MCF 10A (cell line): ENCODE measurements around the gene DUSP7. TPM values are rescaled to one million over a fixed set of nuclear protein-coding genes. Genes with fewer than 3 reads are reported as not detected.

ENCODE experiments used
- BruUV-seq: library from RNA; stranded (reverse); fragments of 400-500 nt; replicated peaks from 2 replicates; lab custom pipeline; 2021; lab: Mats Ljungman, UMichigan
- CTCF ChIA-PET: fragments of 300-600 bp; sonication (Branson Sonifier 250); formaldehyde crosslinking; extraction: SDS; loops from one replicate; lab custom pipeline; 2021; ENCODE audit warnings: antibody characterized with exemption, inconsistent platforms; lab: Yijun Ruan, JAX
- POLR2A ChIA-PET: fragments of 300-600, 350-650 bp; sonication (Branson Sonifier 250); formaldehyde crosslinking; extraction: SDS; loops from one replicate; lab custom pipeline; 2020; ENCODE audit warnings: antibody characterized with exemption, inconsistent platforms; lab: Yijun Ruan, JAX
- DNase-seq: peaks from one replicate; pipeline ENCODE4 v3.0.0-alpha.2; 2018; ENCODE audit not compliant: unreplicated experiment
- H3K27ac Mint-ChIP-seq: one replicate; pipeline ENCODE4 v1.8.0; 2022; ENCODE audit warnings: mild to moderate bottlenecking, low read depth, mixed read lengths; ENCODE audit not compliant: unreplicated experiment
- H3K27me3 Mint-ChIP-seq: one replicate; pipeline ENCODE4 v1.8.0; 2022; ENCODE audit warnings: mixed read lengths; ENCODE audit not compliant: insufficient read depth, unreplicated experiment
- H3K36me3 Mint-ChIP-seq: one replicate; pipeline ENCODE4 v1.8.0; 2022; ENCODE audit warnings: mild to moderate bottlenecking, moderate library complexity, mixed read lengths; ENCODE audit not compliant: insufficient read depth, unreplicated experiment
- H3K4me1 Mint-ChIP-seq: one replicate; pipeline ENCODE4 v1.8.0; 2022; ENCODE audit warnings: mixed read lengths; ENCODE audit not compliant: insufficient read depth, unreplicated experiment
- H3K4me3 Mint-ChIP-seq: one replicate; pipeline ENCODE4 v1.8.0; 2022; ENCODE audit warnings: mild to moderate bottlenecking, moderate library complexity, mixed read lengths; ENCODE audit not compliant: unreplicated experiment
- H3K9me3 Mint-ChIP-seq: one replicate; pipeline ENCODE4 v1.8.0; 2022; ENCODE audit warnings: mixed read lengths; ENCODE audit not compliant: unreplicated experiment
- CTCF ChIP-seq: fragments of 200-600 bp; IDR thresholded peaks from one replicate; pipeline ENCODE4 v1.8.0; 2022; ENCODE audit warnings: antibody characterized with exemption, mild to moderate bottlenecking; ENCODE audit not compliant: unreplicated experiment
- intact Hi-C: fragments of 100-400 bp; cut with micrococcal nuclease; formaldehyde crosslinking; loops from 2 replicates; pipeline ENCODE4 v1.14.1; 2022
- total RNA-seq: library from RNA; stranded (reverse); gene quantifications from 2 replicates; pipeline ENCODE4 v1.2.3, GENCODE V29; 2022

DUSP7 gene
- total RNA-seq, 1 experiment from 2014 or later = 69.1 TPM

- no peak for TF ChIP-seq CTCF
- no peak for DNase-seq
- POLR2A ChIA-PET = interaction anchor here (1.2 kb wide), 1 partner anchor 33 kb away, joined by 3 read pairs; the partner anchor contains the start of gene RPL29
- Mint-ChIP-seq H3K27me3 (no peaks in the 10 kb centered on the region), H3K36me3 (no peaks in the 10 kb centered on the region), H3K4me1 (peaks cover 21% of the 10 kb centered on the region), H3K27ac (no peak overlapping the region), H3K9me3 (no peaks in the 10 kb centered on the region), H3K4me3 (no peak overlapping the region)
- intact Hi-C loops = no loop called here
- no TSS peak for BruUV-seq
- CTCF ChIA-PET = interaction anchor here (0.5 to 1.6 kb wide), 3 partner anchors 24 to 90 kb away, joined by 7 to 12 read pairs (median 8); no protein-coding TSS in a partner anchor
Measured at GRCh38 chr3:52029053-52029452, 27.3 kb downstream of the DUSP7 start.

- Mint-ChIP-seq H3K4me1 (peaks cover 21% of the 10 kb centered on the region), H3K27me3 (no peaks in the 10 kb centered on the region), H3K27ac (no peak overlapping the region), H3K9me3 (no peaks in the 10 kb centered on the region), H3K4me3 (no peak overlapping the region), H3K36me3 (no peaks in the 10 kb centered on the region)
- intact Hi-C loops = no loop called here
- BruUV-seq = no TSS peak
- DNase-seq = no peak
- TF ChIP-seq CTCF = no peak
- POLR2A ChIA-PET = interaction anchor here (1.2 kb wide), 1 partner anchor 33 kb away, joined by 3 read pairs; the partner anchor contains the start of gene RPL29
- CTCF ChIA-PET = interaction anchor here (0.5 to 1.6 kb wide), 3 partner anchors 25 to 90 kb away, joined by 7 to 12 read pairs (median 8); no protein-coding TSS in a partner anchor
Measured at GRCh38 chr3:52028572-52028971, 27.8 kb downstream of the DUSP7 start.

- no peak overlapping the region for H3K27ac Mint-ChIP-seq
- TF ChIP-seq CTCF = no peak
Measured at GRCh38 chr3:52026041-52026440, 30.3 kb downstream of the DUSP7 start.

GRCh38 chr3:52025453-52025852 lies 30.9 kb downstream of the DUSP7 start:
- no peak for DNase-seq
- Mint-ChIP-seq H3K4me1 (peaks cover 13% of the 10 kb centered on the region), H3K4me3 (no peak overlapping the region), H3K9me3 (no peaks in the 10 kb centered on the region), H3K36me3 (no peaks in the 10 kb centered on the region), H3K27me3 (no peaks in the 10 kb centered on the region), H3K27ac (no peak overlapping the region)
- BruUV-seq = no TSS peak
- ChIA-PET POLR2A (no interaction called here), CTCF (interaction anchor here (1.1 to 1.7 kb wide), 3 partner anchors 13 to 120 kb away, joined by 5 to 6 read pairs (median 6); no protein-coding TSS in a partner anchor)
- no peak for TF ChIP-seq CTCF
- intact Hi-C loops = no loop called here

More at GRCh38 chr3:52026041-52026440, 30.3 kb downstream of the DUSP7 start:
- ChIA-PET POLR2A (no interaction called here), CTCF (interaction anchor here (1.2 to 1.7 kb wide), 2 partner anchors 24 to 119 kb away, joined by 5 to 6 read pairs; no protein-coding TSS in a partner anchor)
- no peak for DNase-seq
- no TSS peak for BruUV-seq
- H3K9me3 Mint-ChIP-seq = no peaks in the 10 kb centered on the region
- no peaks in the 10 kb centered on the region for H3K27me3 Mint-ChIP-seq
- H3K36me3 Mint-ChIP-seq = no peaks in the 10 kb centered on the region
- intact Hi-C loops = no loop called here
- H3K4me3 Mint-ChIP-seq = no peak overlapping the region
- H3K4me1 Mint-ChIP-seq = peaks cover 18% of the 10 kb centered on the region
